Globus pallidus (tissue), 1 donor: ENCODE data around the gene MRPS30.
"Not testable (repeated sequence)": the region's sequence is repeated elsewhere in the genome, so short reads cannot be mapped to it uniquely, and the experiment has no call there.

Source experiments
- DNase-seq: peaks from one replicate; pipeline ENCODE4 v3.0.0-alpha.2; 2015; ENCODE audit warnings: low spot score

The MRPS30 gene

DNA sequence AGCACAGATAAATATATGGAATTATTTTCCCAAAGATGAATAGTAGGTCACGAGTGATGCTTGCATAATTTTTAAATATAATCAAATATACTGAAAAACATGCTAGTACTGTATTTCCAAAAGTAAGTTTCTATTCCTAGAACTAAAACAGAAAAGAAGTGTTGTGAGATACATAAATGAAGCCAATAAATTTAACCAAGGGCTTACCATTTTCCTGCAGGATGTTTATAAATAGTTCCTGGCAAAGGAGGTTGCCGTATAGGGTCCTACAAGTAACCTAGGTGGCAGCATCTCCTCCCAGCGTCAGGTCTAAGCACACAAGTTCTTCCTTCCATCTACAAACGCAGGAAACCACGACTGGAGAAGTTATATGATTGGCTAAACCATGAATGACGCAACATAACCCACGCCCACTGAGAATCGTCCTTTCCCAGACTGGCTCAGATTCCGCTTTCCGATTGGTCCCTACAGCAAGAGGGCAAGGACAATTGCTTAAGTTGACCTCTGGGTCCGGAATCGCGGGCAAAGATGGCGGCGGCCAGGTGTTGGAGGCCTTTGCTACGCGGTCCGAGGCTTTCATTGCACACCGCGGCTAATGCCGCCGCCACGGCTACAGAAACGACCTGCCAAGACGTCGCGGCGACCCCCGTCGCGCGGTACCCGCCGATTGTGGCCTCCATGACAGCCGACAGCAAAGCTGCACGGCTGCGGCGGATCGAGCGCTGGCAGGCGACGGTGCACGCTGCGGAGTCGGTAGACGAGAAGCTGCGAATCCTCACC is at the start of gene MRPS30:
Gene MRPS30 (plus strand): TSS at position 513 of the 780 bp plus-strand sequence. CDS start 16 bp downstream, at position 529.
- peak; percentile 99 for DNase-seq

DNA sequence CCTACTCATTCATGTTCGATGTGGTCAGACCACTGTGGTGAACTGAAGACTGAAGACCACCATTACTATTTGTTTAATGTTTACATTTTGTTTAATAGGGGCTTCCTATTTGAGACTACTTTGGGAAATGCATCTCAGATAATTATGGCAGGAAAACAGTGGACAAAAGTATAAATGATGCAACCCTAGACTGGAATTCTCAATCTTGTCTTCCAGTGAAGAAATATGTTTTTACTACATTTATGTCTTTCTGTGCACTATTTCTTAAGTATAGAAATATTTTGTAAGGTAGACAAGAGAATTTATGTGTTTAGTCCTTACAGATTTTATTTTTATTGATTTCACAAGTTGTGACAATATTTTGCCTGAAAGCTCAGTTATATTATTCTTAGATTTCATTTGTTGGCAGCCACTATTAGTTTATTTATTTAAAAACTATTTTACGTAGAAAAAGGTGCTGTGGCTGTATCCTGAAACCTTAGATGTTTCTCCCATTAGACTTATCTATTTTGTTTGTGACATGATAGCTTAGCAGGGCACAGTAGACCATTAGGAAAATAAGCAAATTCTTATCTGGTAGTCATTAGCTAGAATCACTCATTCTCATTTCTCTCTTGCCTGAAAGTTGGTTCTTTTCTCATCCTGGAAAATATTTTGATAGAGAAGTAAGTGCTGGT is 39.4 kb upstream of the MRPS30 start:
- no peak for DNase-seq

DNA sequence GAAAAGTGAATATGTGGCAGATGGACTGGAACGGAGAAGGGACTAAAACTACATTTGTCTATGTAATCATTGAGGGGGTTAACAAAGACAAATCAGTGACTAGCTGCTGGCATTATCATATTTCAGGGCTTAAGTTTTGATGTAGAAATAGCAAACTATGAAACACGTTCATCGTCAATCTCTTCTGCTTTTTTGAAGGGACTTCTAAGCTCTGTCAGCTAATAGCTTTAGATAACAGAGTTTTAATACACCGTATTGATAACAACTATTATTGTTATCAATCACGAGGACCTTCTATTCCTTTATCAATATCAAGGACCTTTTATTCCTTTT is 38.9 kb upstream of the MRPS30 start:
- no peak for DNase-seq

DNA sequence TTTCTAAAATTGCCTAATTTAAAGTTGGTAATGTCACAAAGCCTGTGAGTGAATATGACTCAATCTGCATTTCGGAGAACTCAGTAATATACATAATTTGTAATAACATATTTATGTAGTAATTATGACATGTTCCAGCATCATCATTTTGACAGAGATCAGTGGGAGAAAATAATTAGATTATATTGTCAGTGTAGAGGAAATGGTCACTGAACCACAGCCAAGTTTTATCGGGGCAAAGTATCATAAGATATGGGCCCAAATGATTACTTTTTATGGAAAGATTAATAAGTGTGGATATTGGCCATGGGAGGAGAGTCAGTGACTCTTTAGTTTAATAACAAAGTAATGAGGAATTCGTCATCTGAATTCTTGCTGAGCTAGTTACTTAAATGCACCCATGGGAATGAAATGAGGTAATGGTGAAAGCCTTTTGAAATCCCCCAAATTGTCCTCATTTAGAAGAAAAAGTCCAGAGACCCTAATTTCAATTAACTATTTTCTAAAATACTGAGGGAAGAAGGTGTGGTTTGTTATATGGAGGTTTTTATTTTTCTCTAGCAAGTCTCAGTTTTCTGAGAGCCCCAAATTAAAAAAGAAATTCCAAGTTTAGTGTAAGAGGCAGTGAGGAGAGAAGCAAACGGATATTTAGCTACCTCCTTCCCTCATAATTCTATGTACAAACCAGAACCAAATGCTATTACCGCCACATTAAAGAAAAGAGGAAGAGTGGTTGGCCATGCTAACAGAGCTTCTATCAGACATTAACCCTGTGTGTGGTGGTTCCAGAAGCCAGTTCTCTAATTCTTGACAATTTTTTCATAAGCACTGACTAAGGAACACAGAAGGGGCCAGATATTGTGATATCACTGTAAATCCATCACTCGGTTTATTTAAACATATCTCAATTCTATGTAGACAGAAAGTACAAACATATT is 37.7 kb upstream of the MRPS30 start:
- no peak for DNase-seq

DNA sequence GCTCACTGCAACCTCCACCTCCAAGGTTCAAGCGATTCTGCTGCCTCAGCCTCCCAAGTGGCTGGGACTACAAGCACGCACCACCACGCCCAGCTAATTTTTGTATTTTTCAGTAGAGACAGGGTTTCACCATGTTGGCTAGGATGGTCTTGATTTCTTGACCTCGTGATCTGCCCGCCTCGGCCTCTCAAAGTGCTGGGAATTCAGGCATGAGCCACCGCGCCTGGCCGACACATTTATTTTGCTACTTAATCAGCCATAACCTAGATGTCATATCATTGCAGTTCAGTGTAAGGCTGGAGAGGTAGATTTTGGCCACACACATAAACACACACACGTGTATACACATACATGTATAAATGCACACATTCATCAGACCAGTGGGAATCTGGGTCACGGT is 36.4 kb upstream of the MRPS30 start:
- not testable (repeated sequence) for DNase-seq

DNA sequence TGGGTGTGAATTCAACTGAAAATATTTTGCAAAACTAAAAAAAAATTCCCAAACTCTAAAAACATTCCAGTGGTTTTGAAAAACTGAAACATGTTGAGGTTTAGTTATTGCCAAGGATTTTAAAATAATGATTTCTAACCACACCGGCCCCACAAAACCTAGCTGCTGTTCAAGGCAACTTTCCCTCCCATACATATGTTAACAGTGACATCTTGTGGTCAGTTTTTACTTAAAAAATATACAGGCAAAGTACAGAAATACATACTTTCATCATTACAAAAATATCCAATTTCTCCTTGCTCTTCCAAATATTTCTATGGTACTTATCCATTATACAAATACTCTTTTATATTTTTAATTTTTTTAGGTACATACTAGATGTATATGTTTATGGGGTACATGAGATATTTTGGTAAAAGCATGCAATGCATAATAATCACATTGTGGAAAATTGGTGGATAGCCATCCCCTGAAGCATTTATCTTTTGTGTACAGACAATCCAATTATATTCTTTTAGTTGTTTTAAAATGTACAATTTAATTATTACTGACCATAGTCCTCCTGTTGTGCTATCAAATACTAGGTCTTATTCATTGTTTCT is 34.4 kb upstream of the MRPS30 start:
- DNase-seq, result peak; percentile 54

DNA sequence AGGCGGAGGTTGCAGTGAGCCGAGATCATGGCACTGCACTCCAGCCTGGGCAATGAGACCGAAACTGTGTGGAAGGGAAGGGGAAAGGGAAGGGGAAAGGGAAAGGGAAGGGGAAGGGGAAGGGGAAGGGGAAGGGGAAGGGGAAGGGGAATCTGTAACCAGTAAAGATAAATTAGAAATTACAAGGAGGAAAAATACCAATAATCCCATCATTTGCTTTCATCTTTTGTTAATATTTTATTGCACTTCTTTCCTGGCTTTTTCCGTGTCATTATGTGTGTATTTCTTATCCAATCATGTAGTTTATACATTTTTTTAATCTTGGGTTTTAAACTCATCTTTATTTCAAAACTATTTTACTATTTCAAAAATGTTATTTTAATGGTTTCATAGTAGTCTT is 29.6 kb upstream of the MRPS30 start:
- DNase-seq, result no peak

DNA sequence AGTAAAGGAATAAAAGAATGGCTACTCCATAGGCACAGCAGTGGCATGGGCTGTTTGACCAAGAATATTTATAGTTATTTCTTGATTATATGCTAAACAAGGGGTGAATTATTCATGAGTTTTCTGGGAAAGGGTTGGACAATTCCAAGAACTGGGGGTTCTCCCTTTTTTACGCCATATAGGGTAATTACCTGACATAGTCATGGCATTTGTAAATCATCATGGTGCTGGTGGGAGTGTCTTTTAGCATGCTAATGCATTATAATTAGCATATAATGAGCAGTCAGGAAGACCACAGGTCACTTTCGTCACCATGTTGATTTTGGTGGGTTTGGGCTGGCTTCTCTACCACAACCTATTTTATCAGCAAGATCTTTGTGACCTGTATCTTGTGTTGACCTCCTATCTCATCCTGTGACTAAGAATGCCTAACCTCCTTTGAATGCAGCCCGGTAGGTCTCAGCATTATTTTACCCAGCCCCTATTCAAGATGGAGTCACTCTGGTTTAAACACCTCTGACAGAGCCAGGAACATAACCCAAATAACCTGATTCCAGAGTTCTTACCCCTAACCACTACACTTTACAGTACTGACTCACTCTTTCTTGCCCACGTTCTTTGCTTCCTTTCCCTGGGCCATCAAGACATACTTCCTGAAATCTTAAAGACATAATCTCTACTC is 25.0 kb upstream of the MRPS30 start:
- no peak for DNase-seq

DNA sequence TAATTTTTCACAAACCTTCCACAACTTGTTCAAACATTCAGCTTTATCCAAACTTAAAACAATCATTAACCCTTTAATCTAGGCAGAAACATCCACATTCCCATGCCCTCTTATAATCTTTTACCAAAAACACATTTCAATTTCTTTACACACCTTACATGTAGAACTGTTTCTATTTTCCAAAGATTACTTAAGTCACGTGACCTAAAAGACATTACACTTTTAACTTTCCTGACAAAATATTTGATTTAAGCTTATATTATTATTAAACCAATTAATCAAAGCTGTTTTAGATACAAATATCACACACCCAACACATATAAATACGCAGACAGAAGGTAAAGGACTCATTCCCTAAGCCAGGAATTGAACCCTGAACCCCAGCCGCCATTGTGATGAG is 21.0 kb upstream of the MRPS30 start:
- no peak for DNase-seq

DNA sequence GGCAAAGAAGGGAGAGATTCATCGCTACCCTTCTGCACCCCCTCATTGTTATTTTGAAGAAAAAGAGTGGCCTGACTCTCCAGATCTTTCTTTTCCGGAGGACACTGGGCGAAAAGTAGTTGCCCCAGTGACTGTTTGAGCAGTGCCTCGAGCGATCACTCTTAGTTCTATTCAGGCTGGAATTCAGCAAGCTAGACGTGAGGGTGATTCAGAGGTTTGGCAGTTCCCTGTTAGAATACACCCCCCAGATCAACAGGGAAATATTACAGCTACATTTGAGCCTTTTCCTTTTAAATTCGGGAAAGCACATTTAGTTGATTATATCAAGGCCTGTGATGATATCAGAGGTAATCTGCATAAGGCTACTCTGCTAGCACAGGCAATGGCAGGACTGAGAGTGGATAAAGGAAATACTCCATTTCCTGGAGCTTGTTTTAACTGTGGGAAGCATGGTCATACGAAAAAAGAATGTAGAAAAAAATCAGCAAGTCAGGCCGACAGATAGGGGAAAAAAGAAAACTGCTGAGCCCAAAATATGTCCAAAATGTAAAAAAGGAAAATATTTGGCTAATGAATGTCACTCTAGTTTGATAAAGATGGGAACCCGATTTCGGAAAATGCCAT is 19.3 kb upstream of the MRPS30 start:
- not testable (repeated sequence) for DNase-seq

DNA sequence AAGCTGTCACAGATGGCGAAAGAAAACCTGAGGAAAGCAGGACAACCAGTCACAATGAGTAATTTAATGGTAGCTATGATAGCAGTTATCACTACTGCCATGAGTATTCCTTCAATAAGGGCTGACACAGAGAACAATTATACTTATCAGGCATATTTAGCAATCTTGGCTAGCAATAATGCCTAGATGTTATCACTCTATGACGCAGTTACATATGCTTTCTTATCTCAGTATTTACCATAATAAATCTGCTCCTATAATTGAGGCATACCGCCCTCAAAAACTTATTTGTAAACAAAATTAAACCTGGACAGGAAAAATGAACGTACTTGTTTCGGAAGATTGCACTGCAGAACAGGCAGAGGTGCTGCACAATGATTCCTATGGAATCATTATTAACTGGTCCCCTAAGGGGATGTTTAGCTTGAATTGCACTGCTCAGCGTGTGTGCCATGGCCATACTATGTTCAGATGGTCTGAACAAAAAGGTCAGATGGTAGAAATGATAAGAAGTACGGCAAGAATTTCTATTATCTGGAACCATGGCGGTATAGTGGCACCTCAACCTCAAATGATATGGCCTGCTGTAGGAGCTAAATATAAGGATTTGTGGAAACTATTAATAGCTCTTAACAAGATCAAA is 16.6 kb upstream of the MRPS30 start:
- not testable (repeated sequence) for DNase-seq

DNA sequence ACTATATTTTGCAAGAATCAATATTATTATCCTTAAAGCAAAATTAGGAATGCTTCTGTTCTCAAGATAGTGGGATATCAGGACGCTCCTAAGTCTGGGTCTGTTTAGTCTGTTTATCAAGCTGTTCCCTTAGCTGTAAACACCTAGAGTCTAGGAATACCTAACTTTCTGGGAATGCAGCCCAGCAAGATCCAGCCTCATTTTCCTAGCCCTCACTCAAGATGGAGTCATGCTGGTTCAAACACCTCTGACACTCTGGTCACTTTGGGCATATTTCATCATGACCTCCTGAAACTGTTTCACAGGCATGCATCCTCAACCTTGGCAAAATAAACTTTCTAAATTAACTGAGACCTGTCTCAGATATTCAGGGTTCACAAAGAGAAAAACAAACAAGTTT is 14.4 kb upstream of the MRPS30 start:
- no peak for DNase-seq

DNA sequence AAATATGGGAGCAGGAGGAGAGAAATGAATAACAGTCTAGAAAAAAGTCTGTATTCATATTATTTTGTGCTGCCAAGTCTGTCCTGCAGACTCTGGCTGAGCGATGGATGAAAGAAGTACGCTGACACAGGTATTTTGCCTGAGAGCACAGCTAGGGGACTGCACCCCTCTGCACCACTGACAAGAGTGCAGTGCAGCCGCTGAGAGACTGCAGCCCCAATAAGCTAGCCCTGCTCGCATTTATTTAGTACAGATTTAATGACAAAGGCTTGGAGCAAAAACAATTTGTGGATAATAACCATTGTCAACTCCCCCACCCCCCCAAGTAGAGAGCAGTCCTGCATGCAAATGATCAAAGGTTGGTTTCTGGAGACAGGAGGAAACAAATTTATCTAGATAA is 13.3 kb upstream of the MRPS30 start:
- no peak for DNase-seq

DNA sequence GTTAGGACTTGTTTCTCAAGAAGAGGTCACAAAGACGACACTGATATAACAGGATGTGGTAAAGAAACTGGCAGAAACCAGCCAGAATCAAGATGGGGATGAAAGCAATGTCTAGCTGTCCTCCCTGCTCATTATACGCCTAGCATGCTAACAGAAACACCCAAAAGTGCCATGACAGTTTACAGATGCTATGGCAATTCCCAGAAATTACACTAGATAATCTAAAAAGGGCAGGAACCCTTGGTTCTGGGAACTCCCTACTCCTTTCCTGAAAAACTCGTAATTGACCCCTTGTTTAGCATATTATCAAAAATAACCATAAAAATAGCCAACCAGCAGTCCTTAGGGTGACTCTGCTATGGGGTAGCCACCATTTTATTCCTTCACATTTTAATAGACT is 10.9 kb upstream of the MRPS30 start:
- no peak for DNase-seq

DNA sequence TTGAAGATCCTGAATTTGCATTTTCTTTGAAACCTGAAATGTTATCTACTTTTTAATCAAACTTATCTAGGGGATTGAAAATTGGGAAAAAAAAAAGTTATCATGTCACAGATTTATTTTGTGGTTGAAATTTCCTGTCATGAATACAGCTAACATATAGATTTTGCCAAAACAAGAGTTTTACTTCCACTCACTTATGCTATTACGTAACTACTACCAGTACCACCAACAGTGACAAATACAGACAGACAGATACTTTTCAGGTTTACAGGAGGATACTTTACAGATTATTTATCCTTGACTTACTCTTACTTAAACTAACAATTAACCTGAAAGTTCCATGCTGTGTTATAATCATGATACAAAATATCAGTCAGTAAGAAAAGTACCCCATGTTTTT is 6.8 kb upstream of the MRPS30 start:
- no peak for DNase-seq

DNA sequence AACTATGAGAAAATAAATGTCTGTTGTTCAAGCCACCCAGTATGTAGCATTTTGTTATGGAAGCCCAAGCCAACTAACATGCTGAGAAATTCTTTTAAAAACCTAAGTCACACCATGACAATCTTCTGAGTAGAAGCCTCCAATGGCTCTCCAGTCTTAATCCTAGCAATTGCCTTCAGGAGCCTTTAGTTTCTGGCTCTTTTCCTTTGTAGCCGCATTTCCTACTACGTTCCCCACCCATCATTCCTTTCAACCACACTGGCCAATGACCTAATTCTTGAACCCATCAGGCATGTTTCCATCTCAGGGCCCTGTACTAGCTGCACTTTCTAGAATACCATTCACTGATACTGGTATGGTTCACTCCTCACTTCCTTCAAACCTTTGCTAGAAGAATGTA is 2.1 kb upstream of the MRPS30 start:
- no peak for DNase-seq

DNA sequence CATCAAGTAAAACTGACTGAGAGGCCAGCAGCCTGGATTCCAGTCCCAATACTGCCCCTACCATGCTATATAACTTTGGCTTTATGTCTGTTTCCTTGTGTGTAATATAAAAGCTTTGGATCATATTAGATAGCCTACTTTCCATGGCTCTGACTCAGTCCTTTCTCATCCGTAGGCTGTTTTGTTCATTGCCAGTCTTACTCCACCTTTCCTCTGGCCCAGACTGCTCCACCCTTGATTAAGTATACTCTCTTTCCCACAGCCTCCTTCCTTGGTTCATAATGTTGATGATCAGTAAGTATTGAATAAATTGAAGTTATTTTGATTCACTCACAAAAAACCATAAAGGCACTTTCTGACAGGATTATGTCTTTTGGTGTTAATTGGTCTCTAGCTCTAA is 1.5 kb upstream of the MRPS30 start:
- DNase-seq, result no peak

DNA sequence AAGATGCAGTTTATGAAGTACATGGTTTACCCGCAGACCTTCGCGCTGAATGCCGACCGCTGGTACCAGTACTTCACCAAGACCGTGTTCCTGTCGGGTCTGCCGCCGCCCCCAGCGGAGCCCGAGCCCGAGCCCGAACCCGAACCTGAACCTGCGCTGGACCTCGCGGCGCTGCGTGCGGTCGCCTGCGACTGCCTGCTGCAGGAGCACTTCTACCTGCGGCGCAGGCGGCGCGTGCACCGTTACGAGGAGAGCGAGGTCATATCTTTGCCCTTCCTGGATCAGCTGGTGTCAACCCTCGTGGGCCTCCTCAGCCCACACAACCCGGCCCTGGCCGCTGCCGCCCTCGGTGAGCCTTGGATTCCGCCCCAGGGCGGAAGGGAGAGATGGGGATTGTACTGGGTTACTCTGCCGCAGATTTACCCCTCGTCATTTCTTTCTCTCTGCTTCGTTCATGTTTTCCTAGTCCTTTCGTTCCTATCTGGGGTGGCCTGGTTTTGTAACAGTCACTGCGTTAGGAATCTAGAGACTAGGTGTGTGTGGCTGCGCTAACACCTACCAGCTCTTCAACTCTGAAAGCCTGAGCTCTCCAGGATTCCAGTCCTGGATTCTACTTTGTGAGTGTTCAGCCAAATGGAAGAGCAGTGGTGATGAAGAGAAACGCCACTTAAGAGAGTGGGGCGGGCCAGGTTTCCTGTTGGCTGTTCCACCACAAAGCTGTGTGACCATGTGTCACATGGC is 638 bp downstream of the MRPS30 start:
- peak; percentile 29 for DNase-seq

DNA sequence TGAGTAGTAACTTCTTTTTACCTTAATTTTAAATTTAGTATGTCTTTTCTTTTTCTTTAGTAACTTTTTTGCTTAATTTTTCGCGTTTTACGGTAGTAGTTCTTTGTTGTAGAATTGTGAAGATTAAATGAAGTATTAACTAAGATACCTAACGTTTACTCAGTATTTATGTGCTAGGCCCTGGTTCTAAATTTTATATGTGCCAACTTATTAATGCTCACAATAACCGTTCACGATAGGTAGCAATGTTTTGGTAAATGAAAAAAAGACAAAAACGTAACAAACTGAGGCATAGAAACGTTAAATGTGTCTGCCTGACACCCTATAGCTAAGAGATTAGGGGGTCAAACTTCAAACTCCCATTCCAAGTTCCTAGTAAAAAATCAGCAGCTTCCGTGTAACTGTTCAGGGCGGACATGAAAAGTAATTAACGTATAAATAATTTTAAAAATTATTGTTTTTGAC is 1.2 kb downstream of the MRPS30 start:
- no peak for DNase-seq

DNA sequence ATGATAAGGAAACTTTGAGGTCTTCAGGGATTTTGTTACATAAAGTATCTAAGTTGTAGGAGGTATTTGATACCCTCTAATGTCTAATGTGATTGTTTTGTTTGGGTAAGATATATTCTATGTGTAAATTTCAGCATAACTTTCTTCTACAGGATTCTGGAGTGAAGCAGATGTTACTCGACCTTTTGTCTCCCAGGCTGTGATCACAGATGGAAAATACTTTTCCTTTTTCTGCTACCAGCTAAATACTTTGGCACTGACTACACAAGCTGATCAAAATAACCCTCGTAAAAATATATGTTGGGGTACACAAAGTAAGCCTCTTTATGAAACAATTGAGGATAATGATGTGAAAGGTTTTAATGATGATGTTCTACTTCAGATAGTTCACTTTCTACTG is 6.0 kb downstream of the MRPS30 start:
- no peak for DNase-seq
